K562 (cell line): Measurements from ENCODE around the gene ACYP2. TPM values are rescaled to one million over a fixed set of nuclear protein-coding genes. Genes with fewer than 3 reads are reported as not detected.
A peak's percentile ranks its signal among the peaks of the same experiment; 100 is the strongest.

ENCODE experiments used
- ARID1B ChIP-seq: fragments of 450-650 bp; IDR thresholded peaks from 2 replicates; pipeline ENCODE4 v1.6.1; 2016; ENCODE audit warnings: antibody characterized with exemption, mild to moderate bottlenecking, inconsistent platforms
- BCOR ChIP-seq: fragments of 450-650 bp; IDR thresholded peaks from 2 replicates; pipeline ENCODE4 v1.6.1; 2016
- BRD9 ChIP-seq: fragments of 450-650 bp; IDR thresholded peaks from 2 replicates; pipeline ENCODE4 v1.6.1; 2018; ENCODE audit warnings: low read depth; ENCODE audit not compliant: partially characterized antibody
- CAMTA2 ChIP-seq: fragments of 250-450 bp; sonication (Bioruptor Pico); conservative IDR thresholded peaks from 2 replicates; pipeline ENCODE4 v1.5.1; 2022
- CBFA2T2 ChIP-seq: fragments of 450-650 bp; conservative IDR thresholded peaks from 2 replicates; pipeline ENCODE4 v1.6.1; 2017; ENCODE audit warnings: mild to moderate bottlenecking
- CBX1 ChIP-seq: sonication (generic); IDR thresholded peaks from 2 replicates; pipeline ENCODE4 v1.6.1; 2016; ENCODE audit warnings: antibody characterized with exemption, low read depth, mild to moderate bottlenecking
- CHD1 ChIP-seq: fragments of 200-600 bp; sonication (generic); IDR thresholded peaks from one replicate; pipeline ENCODE4 v1.6.1; 2012; ENCODE audit warnings: mild to moderate bottlenecking, moderate library complexity, low read length, inconsistent platforms
- CREB3L1 ChIP-seq: fragments of 450-650 bp; IDR thresholded peaks from 2 replicates; pipeline ENCODE4 v1.6.1; 2014; ENCODE audit warnings: low read depth, mild to moderate bottlenecking, moderate library complexity, borderline replicate concordance
- HDAC1 ChIP-seq, 2 experiments: fragments of 450-650 bp; IDR thresholded peaks; 2 replicates each; pipeline ENCODE4 v1.6.1; 2016 to 2017; ENCODE audit warnings: inconsistent platforms in 1 of 2, mild to moderate bottlenecking in 1 of 2, moderate library complexity in 1 of 2
- MCM5 ChIP-seq: fragments of 450-650 bp; IDR thresholded peaks from 2 replicates; pipeline ENCODE4 v1.6.1; 2016; ENCODE audit warnings: low read depth
- MECOM ChIP-seq: fragments of 250-450 bp; sonication (Bioruptor Pico); IDR thresholded peaks from 2 replicates; pipeline ENCODE4 v1.8.0; 2022; ENCODE audit warnings: inconsistent platforms
- MEIS2 ChIP-seq: fragments of 450-650 bp; IDR thresholded peaks from 2 replicates; pipeline ENCODE4 v1.6.1; 2014; ENCODE audit warnings: mild to moderate bottlenecking; ENCODE audit not compliant: partially characterized antibody
- MYC ChIP-seq, 2 experiments: fragments of 250-450 bp in 1 of 2; sonication (Bioruptor Pico) in 1 of 2; IDR thresholded peaks; 2 replicates each; pipeline versions ENCODE4 v1.5.1 to v1.6.1; 2012 to 2021; ENCODE audit warnings: low read depth in 2 of 2, borderline replicate concordance in 1 of 2, improper control_type of control experiment in 1 of 2, low read length in 1 of 2, mild to moderate bottlenecking in 1 of 2, moderate library complexity in 1 of 2
- NFE2 ChIP-seq: IDR thresholded peaks from 2 replicates; pipeline ENCODE4 v1.6.1; 2014; ENCODE audit warnings: antibody characterized with exemption, low read depth
- NFE2L1 ChIP-seq: fragments of 450-650 bp; IDR thresholded peaks from 2 replicates; pipeline ENCODE4 v1.6.1; 2016; ENCODE audit warnings: missing genetic modification characterization, low read depth, mild to moderate bottlenecking, missing compliant biosample characterization, moderate library complexity, borderline replicate concordance
- NKRF ChIP-seq: fragments of 450-650 bp; IDR thresholded peaks from 2 replicates; pipeline ENCODE4 v1.6.1; 2016; ENCODE audit warnings: borderline replicate concordance
- PHB2 ChIP-seq: fragments of 450-650 bp; IDR thresholded peaks from 2 replicates; pipeline ENCODE4 v1.6.1; 2017; ENCODE audit warnings: low read depth
- PML ChIP-seq: IDR thresholded peaks from 2 replicates; pipeline ENCODE4 v1.6.1; 2012; ENCODE audit warnings: low read length, inconsistent platforms
- POLR2AphosphoS5 ChIP-seq: IDR thresholded peaks from 2 replicates; pipeline ENCODE4 v1.6.1; 2011; ENCODE audit warnings: mild to moderate bottlenecking, low read depth, low read length, moderate library complexity; ENCODE audit not compliant: control insufficient read depth, insufficient read depth
- SMARCA4 ChIP-seq: fragments of 450-650 bp; IDR thresholded peaks from 2 replicates; pipeline ENCODE4 v1.6.1; 2016
- SOX6 ChIP-seq: fragments of 450-650 bp; IDR thresholded peaks from 2 replicates; pipeline ENCODE4 v1.6.1; 2014; ENCODE audit warnings: mild to moderate bottlenecking
- STAT5B ChIP-seq: fragments of 250-450 bp; sonication (Bioruptor Pico); IDR thresholded peaks from 2 replicates; pipeline ENCODE4 v1.8.0; 2021; ENCODE audit warnings: mild to moderate bottlenecking, inconsistent platforms
- TAL1 ChIP-seq: fragments of 450-650 bp; IDR thresholded peaks from 2 replicates; pipeline ENCODE4 v1.6.1; 2016; ENCODE audit warnings: mild to moderate bottlenecking
- YY1 ChIP-seq, 3 experiments: IDR thresholded peaks; 2 replicates each; pipeline ENCODE4 v1.6.1; 2011; ENCODE audit warnings: low read length in 2 of 3, mild to moderate bottlenecking in 2 of 3, moderate library complexity in 2 of 3, borderline replicate concordance in 1 of 3, control low read depth in 1 of 3, low read depth in 1 of 3; ENCODE audit not compliant: insufficient read depth in 3 of 3, insufficient replicate concordance in 2 of 3, control insufficient read depth in 1 of 3, insufficient read length in 1 of 3; ENCODE audit errors: extremely low read depth in 1 of 3
- ZEB2 ChIP-seq: fragments of 450-650 bp; IDR thresholded peaks from 2 replicates; pipeline ENCODE4 v1.6.1; 2016
- ZKSCAN8 ChIP-seq: fragments of 200-800 bp; sonication (Bioruptor generic); IDR thresholded peaks from 2 replicates; pipeline ENCODE4 v1.6.1; 2016; ENCODE audit warnings: missing genetic modification characterization, missing compliant biosample characterization
- ZNF143 ChIP-seq: sonication (generic); formaldehyde crosslinking; IDR thresholded peaks from 2 replicates; pipeline ENCODE4 v1.9.0; 2022; ENCODE audit warnings: mild to moderate bottlenecking, missing genetic modification reagents
- ZNF699 ChIP-seq: fragments of 250-450 bp; sonication (Bioruptor Pico); IDR thresholded peaks from 2 replicates; pipeline ENCODE4 v1.8.0; 2021; ENCODE audit warnings: mild to moderate bottlenecking, moderate library complexity; ENCODE audit not compliant: insufficient replicate concordance
- ZNF717 ChIP-seq: fragments of 250-450 bp; sonication (Bioruptor Pico); IDR thresholded peaks from 2 replicates; pipeline ENCODE4 v1.5.0; 2021
- polyA plus RNA-seq, 8 experiments: library from polyadenylated mRNA; depleted of rRNA in 4 of 8; stranded (reverse) in 5 of 8; unstranded in 3 of 8; fragments of >200 nt; fragmentation: Nextera tagmentation in 2 of 8; fragmentation: Illumina TruSeq in 1 of 8; extraction: Ambion mirVana in 2 of 8; extraction: Trizol in 1 of 8; gene quantifications; 2 replicates each; pipeline versions ENCODE4 v1.2.1 to v1.2.3, GENCODE V29; 2011 to 2014; ENCODE audit warnings: inconsistent platforms in 1 of 8, missing spikeins in 1 of 8
- total RNA-seq, 7 experiments: library from RNA; depleted of rRNA in 6 of 7; stranded (reverse); fragments of >200 nt in 6 of 7; fragmentation: Illumina TruSeq in 2 of 7; extraction: Trizol in 2 of 7; gene quantifications; 2 replicates each; pipeline versions ENCODE4 v1.2.1 to v1.2.3, GENCODE V29; 2011 to 2021; ENCODE audit warnings: low replicate concordance in 1 of 7

Gene ACYP2
- total and polyA plus RNA-seq, 9 of the 15 experiments (the other 6 are each of a cell fraction or from before 2014, with no cell fraction given) = 1.0 to 4.1 (median 2.0) TPM

GRCh38 chr2:54227798-54228197, 112.4 kb downstream of the ACYP2 start (continued):
- TF ChIP-seq SMARCA4 (peak; percentile 65), PML (0 out of 2 replicates have a peak, but pooled peaks have one; percentile 40), MCM5 (no peak), MEIS2 (peak; percentile 90), CHD1 (no peak), STAT5B (CRISPR knock-in tag) (no peak), NKRF (no peak), SOX6 (0 out of 2 replicates have a peak, but pooled peaks have one; percentile 30), ZEB2 (no peak), ZKSCAN8 (CRISPR knock-in tag) (0 out of 2 replicates have a peak, but pooled peaks have one; percentile 28), MECOM (CRISPR knock-in tag) (peak; percentile 21; the same call in 1 of the 2 replicates), BRD9 (no peak), PHB2 (no peak), HDAC1 (IDR thresholded peaks at IDR 0.05) (0 out of 4 replicates have a peak, but pooled peaks of 1 of the 2 experiments have one; percentile 32), CBX1 (no peak), CREB3L1 (no peak), BCOR (no peak), ZNF143 (no peak), YY1 (IDR thresholded peaks at IDR 0.05; ENCODE audit: borderline replicate concordance in 1 of 3, control insufficient read depth in 1 of 3, extremely low read depth in 1 of 3, insufficient read depth in 3 of 3, insufficient read length in 1 of 3, insufficient replicate concordance in 2 of 3, low read depth in 1 of 3, low read length in 2 of 3) (no peak), NFE2 (peak; percentile 27; the same call in 1 of the 2 replicates), NFE2L1 (tag) (no peak), CBFA2T2 (peak; percentile 48), ZNF699 (CRISPR knock-in tag) (no peak), TAL1 (peak; percentile 79), POLR2AphosphoS5 (no peak), ZNF717 (CRISPR knock-in tag) (no peak), ARID1B (peak; percentile 86), MYC (IDR thresholded peaks at IDR 0.05; ENCODE audit: low read depth, low read length) (no peak), MYC (CRISPR knock-in tag; IDR thresholded peaks at IDR 0.05; ENCODE audit: borderline replicate concordance, low read depth) (no peak), CAMTA2 (CRISPR knock-in tag) (no peak)
